H1 (cell line): ENCODE measurements around the gene TLR10. TPM values are rescaled to one million over a fixed set of nuclear protein-coding genes. Genes with fewer than 3 reads are reported as not detected.

ENCODE experiments used
- CTCF ChIA-PET: fragments of 300-600 bp; sonication (Branson Sonifier 250); formaldehyde crosslinking; loops from one replicate; lab custom pipeline; 2021; ENCODE audit not compliant: partially characterized antibody; lab: Charles Lee
- POLR2A ChIA-PET: fragments of 300-600 bp; sonication (Branson Sonifier 250); formaldehyde crosslinking; loops from one replicate; lab custom pipeline; 2021; ENCODE audit warnings: inconsistent platforms; ENCODE audit not compliant: partially characterized antibody; lab: Charles Lee
- DNase-seq, 2 experiments: peaks; one replicate each; pipeline versions ENCODE4 v3.0.0 to v3.0.0-alpha.2; 2010 to 2022; ENCODE audit warnings: low spot score in 2 of 2, low read depth in 1 of 2, mixed read lengths in 1 of 2
- FAIRE-seq: peaks from 2 replicates; lab custom pipeline; 2011; peaks lifted over from hg19 to GRCh38; lab: Jason Lieb, UNC
- H2AFZ ChIP-seq: 2 replicates; pipeline ENCODE4 v1.8.1; 2012; ENCODE audit warnings: low read length, inconsistent platforms
- H2AK5ac ChIP-seq: 2 replicates; pipeline ENCODE4 v1.6.1; 2013; ENCODE audit warnings: low read depth, low read length
- H2BK120ac ChIP-seq: replicated peaks from 2 replicates; pipeline ENCODE3; 2013; ENCODE audit warnings: low read depth, low read length, inconsistent platforms
- H2BK12ac ChIP-seq: 2 replicates; pipeline ENCODE4 v1.6.1; 2013; ENCODE audit warnings: low read depth, low read length
- H2BK15ac ChIP-seq: 2 replicates; pipeline ENCODE4 v1.6.1; 2013; ENCODE audit warnings: low read length
- H2BK20ac ChIP-seq: 2 replicates; pipeline ENCODE4 v1.6.1; 2013; ENCODE audit warnings: low read length
- H2BK5ac ChIP-seq: 2 replicates; pipeline ENCODE4 v1.6.1; 2013; ENCODE audit warnings: low read depth, low read length
- H3K14ac ChIP-seq: 2 replicates; pipeline ENCODE4 v1.6.1; 2013; ENCODE audit warnings: inconsistent platforms; ENCODE audit not compliant: insufficient read length
- H3K18ac ChIP-seq: 2 replicates; pipeline ENCODE4 v1.6.1; 2013; ENCODE audit warnings: low read length; ENCODE audit errors: extremely low read depth
- H3K23ac ChIP-seq: 2 replicates; pipeline ENCODE4 v1.6.1; 2013; ENCODE audit warnings: inconsistent platforms; ENCODE audit not compliant: insufficient read length
- H3K23me2 ChIP-seq: 2 replicates; pipeline ENCODE4 v1.6.1; 2013; ENCODE audit warnings: low read depth, low read length
- H3K27ac ChIP-seq: 2 replicates; pipeline ENCODE4 v1.6.1; 2011; ENCODE audit warnings: low read depth, low read length, inconsistent platforms
- H3K27me3 ChIP-seq, 4 experiments: replicated peaks in 1 of 4; 1 replicate in 1 of 4; 2 replicates in 3 of 4; pipeline versions ENCODE4 v1.6.1 to v1.8.1; 2011 to 2013; ENCODE audit warnings: low read length in 3 of 4, mild to moderate bottlenecking in 3 of 4, inconsistent platforms in 2 of 4, mixed read lengths in 2 of 4, moderate library complexity in 1 of 4; ENCODE audit not compliant: control insufficient read depth in 3 of 4, insufficient read depth in 3 of 4; ENCODE audit errors: extremely low read depth in 1 of 4
- H3K36me3 ChIP-seq, 4 experiments: 2 replicates each; pipeline versions ENCODE4 v1.6.1 to v1.8.1; 2011 to 2013; ENCODE audit warnings: mild to moderate bottlenecking in 4 of 4, low read length in 3 of 4, moderate library complexity in 2 of 4, control low read depth in 1 of 4, inconsistent platforms in 1 of 4; ENCODE audit not compliant: insufficient read depth in 4 of 4, control insufficient read depth in 2 of 4
- H3K4ac ChIP-seq: replicated peaks from 2 replicates; pipeline ENCODE3; 2013; ENCODE audit warnings: low read length, low read depth, mixed read lengths, inconsistent platforms; ENCODE audit not compliant: insufficient read length
- H3K4me1 ChIP-seq, 4 experiments: replicated peaks in 1 of 4; 1 replicate in 1 of 4; 2 replicates in 3 of 4; pipeline versions ENCODE4 v1.6.1 to v1.8.1; 2011 to 2013; ENCODE audit warnings: low read length in 3 of 4, inconsistent platforms in 2 of 4, mixed read lengths in 1 of 4; ENCODE audit not compliant: insufficient read depth in 4 of 4, control insufficient read depth in 3 of 4
- H3K4me2 ChIP-seq, 2 experiments: 2 replicates each; pipeline versions ENCODE4 v1.6.1 to v1.8.1; 2011 to 2013; ENCODE audit warnings: low read depth in 2 of 2, low read length in 2 of 2, control low read depth in 1 of 2, inconsistent platforms in 1 of 2, mild to moderate bottlenecking in 1 of 2; ENCODE audit not compliant: insufficient read depth in 1 of 2
- H3K4me3 ChIP-seq, 4 experiments: fragments of 200-600, 300-600 bp in 1 of 4; sonication (generic), shearing (Covaris generic), sonication (Bioruptor Twin) in 1 of 4; 2 replicates each; pipeline versions ENCODE4 v1.5.1 to v1.8.1; 2011 to 2016; ENCODE audit warnings: low read length in 4 of 4, low read depth in 3 of 4, control low read depth in 2 of 4, inconsistent platforms in 2 of 4, mild to moderate bottlenecking in 2 of 4, mixed read lengths in 1 of 4, moderate library complexity in 1 of 4; ENCODE audit not compliant: insufficient read depth in 2 of 4; ENCODE audit errors: extremely low read depth in 1 of 4
- H3K56ac ChIP-seq: replicated peaks from 2 replicates; pipeline ENCODE3; 2013; ENCODE audit warnings: low read depth, mild to moderate bottlenecking, mixed read lengths, low read length, inconsistent platforms; ENCODE audit not compliant: insufficient read length
- H3K79me1 ChIP-seq: 2 replicates; pipeline ENCODE4 v1.6.1; 2013; ENCODE audit warnings: low read depth, low read length, control low read depth
- H3K79me2 ChIP-seq, 2 experiments: 2 replicates each; pipeline versions ENCODE4 v1.6.1 to v1.8.1; 2012 to 2013; ENCODE audit warnings: low read length in 2 of 2, mild to moderate bottlenecking in 2 of 2, inconsistent platforms in 1 of 2; ENCODE audit not compliant: insufficient read depth in 2 of 2, control insufficient read depth in 1 of 2
- H3K9ac ChIP-seq, 4 experiments: replicated peaks in 1 of 4; 1 replicate in 1 of 4; 2 replicates in 3 of 4; pipeline versions ENCODE4 v1.6.1 to v1.8.1; 2011 to 2013; ENCODE audit warnings: low read depth in 3 of 4, low read length in 3 of 4, control low read depth in 2 of 4, mild to moderate bottlenecking in 2 of 4, moderate library complexity in 2 of 4, inconsistent platforms in 1 of 4; ENCODE audit errors: extremely low read depth in 1 of 4
- H3K9me3 ChIP-seq, 2 experiments: 2 replicates each; pipeline versions ENCODE4 v1.6.1 to v1.8.1; 2012 to 2013; ENCODE audit warnings: mild to moderate bottlenecking in 2 of 2, moderate library complexity in 2 of 2, control low read depth in 1 of 2, inconsistent platforms in 1 of 2, low read depth in 1 of 2, low read length in 1 of 2, mixed read lengths in 1 of 2; ENCODE audit not compliant: insufficient read depth in 2 of 2
- H4K20me1 ChIP-seq, 2 experiments: replicated peaks in 1 of 2; 2 replicates each; pipeline versions ENCODE3 to v1.8.1; 2011 to 2013; ENCODE audit warnings: inconsistent platforms in 2 of 2, low read length in 2 of 2, mild to moderate bottlenecking in 1 of 2; ENCODE audit not compliant: insufficient read depth in 2 of 2, control insufficient read depth in 1 of 2
- H4K5ac ChIP-seq: 2 replicates; pipeline ENCODE4 v1.6.1; 2013; ENCODE audit warnings: low read length, low read depth, mixed read lengths, inconsistent platforms; ENCODE audit not compliant: insufficient read length
- H4K8ac ChIP-seq: 2 replicates; pipeline ENCODE4 v1.8.0; 2013; ENCODE audit warnings: mild to moderate bottlenecking, moderate library complexity, low read length, inconsistent platforms; ENCODE audit not compliant: insufficient read depth; ENCODE audit errors: extremely low read depth
- H4K91ac ChIP-seq: replicated peaks from 2 replicates; pipeline ENCODE3; 2013; ENCODE audit warnings: low read length, mixed read lengths, inconsistent platforms; ENCODE audit not compliant: insufficient read length
- HDAC2 ChIP-seq, 2 experiments: fragments of 300-600 bp in 1 of 2; sonication (generic) in 1 of 2; IDR thresholded peaks; 2 replicates each; pipeline ENCODE4 v1.6.1; 2011 to 2012; ENCODE audit warnings: low read depth in 2 of 2, low read length in 2 of 2, mild to moderate bottlenecking in 2 of 2, moderate library complexity in 2 of 2, borderline replicate concordance in 1 of 2, inconsistent platforms in 1 of 2
- WGBS, 2 experiments: shearing (Covaris generic) in 1 of 2; methylation state at CpG; one replicate each; pipeline versions ENCODE4 v1.1.6 to v1.1.7; 2013 to 2015; ENCODE audit warnings: low lambda C conversion rate in 2 of 2, mixed read lengths in 2 of 2, inconsistent platforms in 1 of 2, low coverage in 1 of 2, missing lambda C conversion rate in 1 of 2; ENCODE audit not compliant: insufficient replicate concordance in 2 of 2, insufficient coverage in 1 of 2, insufficient read length in 1 of 2; ENCODE audit errors: extremely low coverage in 1 of 2, missing lambda C conversion rate in 1 of 2; 5-methylcytosine and 5-hydroxymethylcytosine counted together
- polyA plus RNA-seq, 7 experiments: library from polyadenylated mRNA; depleted of rRNA in 3 of 7; stranded (reverse) in 5 of 7; unstranded in 2 of 7; fragments of >200 nt in 5 of 7; fragments of 200-250 nt in 2 of 7; gene quantifications; 1 replicate in 5 of 7; 2 replicates in 1 of 7; 4 replicates in 1 of 7; pipeline versions ENCODE4 v1.2.1 to v1.2.3, GENCODE V29; 2011 to 2013; ENCODE audit warnings: missing spikeins in 2 of 7, mixed read lengths in 2 of 7
- total RNA-seq: library from RNA; stranded (reverse); fragmentation: NEBNext Ultra II Directional; extraction: Animal tissue kit (Norgen Biotek cat#: 25700); gene quantifications from 2 replicates; pipeline ENCODE4 v1.2.1, GENCODE V29; 2021

Gene TLR10
- total and polyA plus RNA-seq, 2 of the 8 experiments (the other 6 are each of a cell fraction or from before 2014, with no cell fraction given), result not detected

GRCh38 chr4:38765382-38765781, 17.4 kb downstream of the TLR10 start:
- ChIA-PET POLR2A (no interaction called here), CTCF (interaction anchor here (0.9 to 8.0 kb wide), 3 partner anchors 17 to 95 kb away, joined by 7 to 77 read pairs (median 15); partner anchors contain the start of gene TLR10)
- Histone ChIP-seq H2AK5ac (no peak overlapping the region), H3K79me1 (no peaks in the 10 kb centered on the region), H4K91ac (no peak overlapping the region), H3K36me3 (no peaks in the 10 kb centered on the region), H4K20me1 (no peaks in the 10 kb centered on the region), H2BK12ac (no peak overlapping the region), H4K5ac (no peak overlapping the region), H3K23ac (no peak overlapping the region), H3K14ac (no peak overlapping the region), H3K56ac (no peak overlapping the region), H3K9me3 (no peaks in the 10 kb centered on the region), H3K9ac (no peak overlapping the region), H3K23me2 (no peaks in the 10 kb centered on the region), H2AFZ (peak overlapping the region; percentile 17; the same call in 1 of the 2 replicates), H3K4me2 (no peak overlapping the region), H3K27ac (no peak overlapping the region), H2BK120ac (no peak overlapping the region), H3K4me1 (no peaks in the 10 kb centered on the region), H2BK20ac (no peak overlapping the region), H3K4ac (no peak overlapping the region), H4K8ac (no peak overlapping the region), H3K4me3 (no peak overlapping the region), H3K79me2 (no peaks in the 10 kb centered on the region), H2BK5ac (no peak overlapping the region), H3K27me3 (no peaks in the 10 kb centered on the region), H3K18ac (no peak overlapping the region), H2BK15ac (no peak overlapping the region)
- DNase-seq (no peak), FAIRE-seq (no peak)
- WGBS, 2 experiments, result 92% methylated on average over 3 of the region's 3 CpGs; no CpG with 5 or more reads in 1 of the 2 experiments
- TF ChIP-seq HDAC2 (IDR thresholded peaks at IDR 0.05; ENCODE audit: borderline replicate concordance in 1 of 2, low read depth in 2 of 2, low read length in 2 of 2), result no peak
